Activated CD8-positive, alpha-beta memory T cell treated with anti-CD3 and anti-CD28 coated beads for 24 hours (primary cell): ENCODE measurements around the gene TVP23B.
"Not testable (repeated sequence)": the region's sequence is repeated elsewhere in the genome, so short reads cannot be mapped to it uniquely, and the experiment has no call there.

Source experiments
- DNase-seq: peaks from one replicate; pipeline ENCODE4 v3.0.0-alpha.2; 2020

TVP23B gene

DNA sequence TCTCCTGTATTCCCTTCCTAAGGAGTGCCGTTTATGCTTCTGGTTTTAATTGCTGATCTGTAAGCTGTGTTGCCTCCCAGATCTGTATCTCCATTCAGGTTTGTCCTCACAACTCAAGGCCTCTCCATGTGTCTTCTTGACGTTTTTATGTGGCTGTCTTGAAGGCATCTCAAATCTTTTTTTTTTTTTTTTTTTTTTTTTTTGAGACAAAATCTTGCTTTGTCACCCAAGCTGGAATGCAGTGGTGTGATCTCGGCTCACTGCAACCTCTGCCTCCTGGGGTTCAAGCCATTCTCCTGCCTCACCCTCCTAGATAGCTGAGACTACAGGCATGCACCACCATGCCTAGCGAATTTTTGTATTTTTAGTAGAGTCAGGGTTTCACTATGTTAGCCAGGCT lies 13.9 kb downstream of the TVP23B start:
- DNase-seq = not testable (repeated sequence)

DNA sequence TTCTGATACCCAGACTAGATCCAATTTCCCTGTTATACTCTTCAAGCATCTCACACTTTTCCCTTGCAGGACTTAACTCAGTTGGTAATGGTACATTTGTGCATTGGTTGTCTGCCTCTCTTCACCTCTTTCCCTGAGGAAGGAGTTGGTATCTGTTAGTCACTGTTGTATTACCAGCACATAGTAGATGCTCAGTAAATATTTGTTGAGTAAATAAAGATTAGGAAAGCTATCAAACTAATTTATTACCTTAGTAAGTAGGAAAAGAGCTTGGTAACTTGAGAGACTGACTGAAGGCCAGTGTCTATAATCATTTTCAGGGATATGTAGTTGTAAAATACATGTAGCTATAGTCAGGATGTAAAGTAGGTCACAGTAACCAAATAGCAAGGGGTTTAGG lies 15.9 kb downstream of the TVP23B start:
- DNase-seq = not testable (repeated sequence)

DNA sequence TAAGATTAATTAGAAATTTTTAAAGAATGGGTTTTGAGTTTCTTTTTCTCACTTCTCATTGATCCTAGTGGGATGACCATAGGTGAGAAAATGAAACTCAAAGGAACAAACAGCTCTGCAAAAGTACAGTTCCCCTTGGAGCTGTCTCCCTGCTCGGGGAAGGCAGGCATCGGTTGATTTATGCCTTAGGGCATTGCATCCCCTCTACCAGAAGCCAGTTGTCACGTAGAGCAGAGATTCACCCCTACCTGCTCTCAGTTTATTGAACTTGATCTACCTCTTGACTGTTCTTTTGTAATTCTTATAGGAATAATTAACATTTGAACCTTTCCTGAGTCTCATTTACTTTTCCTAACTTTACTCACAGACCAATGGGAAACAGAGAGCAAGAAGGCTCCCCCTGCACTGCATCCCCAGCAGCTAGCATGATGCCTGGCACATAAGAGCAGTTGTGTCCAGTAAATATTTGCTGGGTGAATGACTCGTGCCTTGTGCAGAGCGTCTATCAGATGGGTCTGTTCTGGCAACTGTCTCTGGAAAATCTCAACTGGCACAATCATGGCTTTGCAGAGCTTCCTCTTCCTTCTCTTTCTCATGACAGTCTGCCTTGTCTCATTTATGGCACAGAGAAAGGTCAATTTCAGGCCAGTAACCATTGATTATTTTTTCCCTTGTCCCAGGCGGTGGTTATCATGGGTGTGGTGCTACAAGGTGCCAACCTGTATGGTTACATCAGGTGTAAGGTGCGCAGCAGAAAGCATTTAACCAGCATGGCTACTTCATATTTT lies 22.7 kb downstream of the TVP23B start:
- DNase-seq = not testable (repeated sequence)

DNA sequence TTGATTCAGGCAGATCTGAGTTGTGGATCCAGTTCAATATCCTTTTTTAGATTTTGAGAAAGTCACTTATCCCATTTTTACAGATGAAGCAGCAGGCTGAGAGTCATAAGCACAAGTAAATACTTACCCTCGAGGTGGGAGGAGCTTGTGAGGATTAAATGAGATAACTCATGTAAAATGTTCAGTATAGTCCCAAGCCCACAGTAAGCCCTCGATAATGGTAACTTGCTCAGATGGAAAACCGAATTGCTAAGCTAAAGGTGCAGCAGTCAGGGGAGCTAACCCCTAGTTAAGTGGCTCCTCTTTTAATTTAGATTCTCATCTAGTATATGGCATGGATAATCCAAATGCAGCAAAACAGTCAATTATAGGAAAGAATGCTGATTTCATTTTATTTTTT lies 34.9 kb downstream of the TVP23B start:
- not testable (repeated sequence) for DNase-seq

DNA sequence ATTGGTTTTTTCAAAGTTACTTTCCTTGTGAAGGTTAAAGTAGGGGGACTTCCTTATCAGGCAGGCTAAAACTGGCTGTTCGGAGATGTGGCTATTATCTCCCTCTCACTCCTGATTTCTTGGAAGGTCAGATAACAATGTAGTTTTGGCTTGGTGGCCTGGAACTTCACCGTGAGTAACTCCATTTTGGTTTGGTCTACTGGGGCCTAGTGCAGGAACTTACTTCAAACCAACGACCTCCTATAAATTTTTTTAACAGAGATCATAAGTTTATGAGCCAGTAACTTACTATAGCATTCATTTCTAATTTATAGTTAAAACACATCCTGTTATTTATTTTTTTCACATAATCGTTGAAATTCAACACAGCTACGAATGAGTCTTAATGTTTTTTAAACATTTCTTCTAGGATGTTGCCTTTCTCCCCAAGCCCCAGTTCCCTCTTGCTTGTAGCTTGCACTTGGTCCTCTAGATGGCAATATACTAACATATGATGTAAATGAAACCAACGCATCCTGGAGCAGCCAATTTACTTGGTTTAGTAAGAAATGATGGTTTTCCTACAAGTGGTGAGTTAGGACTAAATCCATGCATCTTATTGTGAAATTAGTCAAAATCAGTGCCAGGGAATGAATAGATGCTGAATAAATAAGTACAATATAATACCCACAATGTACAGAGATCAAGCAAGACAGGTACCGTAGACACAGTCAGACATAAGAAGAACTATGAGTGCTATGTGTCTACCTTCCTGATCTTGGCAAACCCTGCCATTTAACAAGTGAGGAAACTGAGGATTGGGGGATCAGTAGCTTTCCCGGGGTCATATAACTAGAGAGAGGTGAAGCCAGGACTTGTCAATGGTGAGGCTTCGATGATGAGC lies 35.7 kb downstream of the TVP23B start:
- not testable (repeated sequence) for DNase-seq

DNA sequence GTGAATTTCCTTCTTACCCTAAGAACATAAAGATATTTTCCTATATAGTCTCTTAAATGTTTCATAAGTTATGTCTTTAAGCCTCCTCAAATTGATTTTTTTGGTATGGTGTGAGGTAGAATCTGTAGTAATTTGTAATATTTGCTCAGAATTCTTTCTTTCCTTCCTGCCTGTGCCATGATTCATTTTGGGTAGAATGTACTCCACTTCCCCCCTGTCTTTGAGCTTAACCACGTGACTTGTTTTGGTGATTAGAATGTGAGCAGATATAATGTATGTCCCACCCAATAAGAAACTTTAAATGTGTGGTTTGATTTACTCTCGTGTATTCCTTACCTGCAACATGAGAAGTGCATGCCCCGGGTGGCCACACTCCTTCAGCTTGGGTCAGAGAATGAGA lies 40.4 kb downstream of the TVP23B start:
- not testable (repeated sequence) for DNase-seq

DNA sequence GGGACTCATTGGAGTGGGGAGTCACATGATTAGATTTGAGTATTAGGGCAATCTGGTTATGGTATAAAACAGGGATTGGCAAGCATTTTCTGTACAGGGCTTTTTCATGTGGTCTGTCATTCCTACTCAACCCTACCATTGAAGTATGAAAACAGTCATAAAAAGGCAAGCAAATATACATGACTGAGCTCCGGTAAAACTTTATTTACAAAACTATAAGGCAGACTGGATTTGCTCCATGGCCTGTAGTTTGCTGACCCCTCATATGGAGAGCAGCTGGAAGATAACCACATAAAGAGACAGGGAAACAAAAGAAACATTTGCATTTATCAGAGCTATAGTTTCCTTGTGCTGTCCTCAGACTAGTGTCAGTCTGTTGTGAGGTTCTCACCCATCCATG lies 46.6 kb downstream of the TVP23B start:
- DNase-seq = not testable (repeated sequence)

DNA sequence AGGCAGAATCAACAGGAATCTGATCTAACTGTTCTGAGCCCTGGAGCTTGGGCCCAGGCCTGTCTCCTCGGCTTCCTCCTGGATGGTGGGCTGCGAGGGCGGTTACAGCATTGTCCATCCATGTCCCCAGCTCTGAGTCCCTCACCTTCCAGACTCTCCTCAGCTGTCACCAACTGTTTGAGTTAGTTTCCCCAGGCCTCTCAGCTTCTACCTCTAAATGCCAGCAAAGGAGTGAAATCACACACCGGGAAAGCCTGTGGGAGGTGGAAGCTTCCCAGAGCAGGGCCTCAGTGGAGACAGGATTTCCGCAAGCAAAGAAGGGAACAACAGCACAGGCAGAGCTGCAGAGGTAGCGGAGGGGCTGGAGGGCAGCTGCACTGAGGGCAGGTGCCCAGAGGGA lies 67.5 kb downstream of the TVP23B start:
- peak; percentile 17 for DNase-seq

DNA sequence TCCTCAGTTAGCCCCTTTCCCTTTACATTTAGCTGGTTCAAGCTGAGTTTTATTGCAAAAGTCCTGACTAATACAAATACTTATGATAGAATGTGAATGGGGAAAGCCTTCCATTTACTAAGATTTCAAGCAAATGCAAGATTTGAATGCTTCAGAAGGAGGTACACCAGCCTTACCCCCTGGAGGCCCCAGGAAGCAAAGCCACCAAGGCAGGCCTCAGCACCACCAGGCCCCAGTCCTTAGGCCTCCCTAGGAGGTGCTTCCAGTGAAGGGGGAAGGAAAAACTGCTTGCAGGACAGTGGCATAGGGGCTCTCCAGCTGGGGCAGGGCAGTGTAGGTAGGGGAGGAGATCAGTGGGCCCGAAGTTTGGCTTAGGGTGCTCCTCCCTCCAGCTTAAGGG lies 69.7 kb downstream of the TVP23B start:
- no peak for DNase-seq

DNA sequence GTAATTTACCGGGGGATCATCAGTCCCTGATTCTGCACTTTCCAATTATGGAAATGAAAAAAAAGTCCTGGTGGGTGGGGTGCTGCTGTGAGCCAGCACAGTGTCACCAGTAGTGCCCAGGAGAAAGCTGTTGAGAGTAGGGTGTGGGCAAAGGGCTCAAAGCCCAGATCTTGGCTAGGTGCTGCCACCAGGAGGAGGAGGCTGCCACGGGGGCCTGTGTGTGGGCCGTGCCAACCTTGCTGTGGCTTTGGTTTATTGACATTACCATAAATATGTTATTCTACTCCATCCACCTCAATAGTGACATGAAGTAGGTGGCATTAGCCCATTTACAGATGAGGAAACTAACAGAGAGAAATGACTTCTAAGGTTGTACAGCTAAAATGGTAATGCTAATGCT lies 70.2 kb downstream of the TVP23B start:
- DNase-seq = no peak

DNA sequence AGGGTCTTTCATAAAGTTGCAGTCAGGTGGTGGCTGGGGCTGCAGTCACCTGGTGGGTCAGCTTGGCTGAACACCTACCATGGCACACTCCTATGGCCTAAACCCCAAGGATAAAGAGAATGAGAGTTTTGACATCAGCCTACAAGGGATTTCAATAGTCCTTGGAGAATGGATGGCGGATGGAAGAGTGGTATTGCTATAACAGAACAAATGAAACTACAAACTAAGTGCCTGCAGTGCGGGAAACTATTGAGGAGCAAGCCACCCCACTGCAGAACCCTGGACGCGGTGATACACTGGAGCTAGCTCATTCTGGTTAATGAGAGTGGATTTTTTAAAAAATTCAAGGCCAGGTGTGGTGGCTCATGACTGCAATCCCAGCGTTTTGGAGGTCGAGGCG lies 74.0 kb downstream of the TVP23B start:
- DNase-seq = no peak

DNA sequence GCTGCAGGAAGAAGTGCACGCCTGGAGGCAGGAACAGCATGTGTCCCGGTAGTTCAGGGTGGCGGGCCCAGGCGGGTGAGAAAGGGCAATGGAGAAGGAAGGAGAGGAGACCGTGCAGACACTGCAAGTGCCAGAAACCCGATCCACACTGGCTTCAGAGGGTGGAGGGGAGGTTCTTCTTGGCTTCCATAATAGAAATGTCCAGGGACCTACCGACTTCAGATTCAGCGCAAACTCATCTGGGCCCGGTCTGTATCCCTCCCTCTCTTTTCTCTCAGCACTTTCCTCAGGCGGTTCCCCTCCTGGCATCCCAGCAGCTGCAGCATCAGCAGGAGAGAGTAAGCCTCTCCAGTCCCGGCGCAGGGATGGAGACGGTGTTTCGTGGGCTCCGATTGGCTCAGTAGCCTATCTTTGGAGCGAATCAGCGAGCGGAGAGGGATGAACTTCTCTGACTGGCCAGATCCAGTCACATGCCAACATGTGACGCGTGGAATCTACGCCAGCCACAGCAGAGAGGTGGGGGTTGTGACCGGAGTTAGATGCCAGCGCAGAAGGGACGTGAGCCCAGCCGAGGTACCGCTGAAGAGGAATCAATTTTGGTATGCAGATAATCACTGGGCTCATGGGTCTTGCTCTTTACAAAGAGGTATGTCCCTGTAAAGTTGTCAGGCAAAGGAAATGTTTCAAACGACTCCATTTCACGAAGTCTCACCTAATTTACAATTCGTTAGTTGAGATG lies 75.0 kb downstream of the TVP23B start:
- DNase-seq = peak; percentile 89
